Measurements from ENCODE around the gene COL23A1. TPM values are rescaled to one million over a fixed set of nuclear protein-coding genes. Genes with fewer than 3 reads are reported as not detected.

The COL23A1 gene
- total and polyA plus RNA-seq, 2 donors = 0.87 to 0.90 TPM

GRCh38 chr5:178449163-178450070 is 140.8 kb downstream of the COL23A1 start:
- H3K4me3 ChIP-seq (ENCODE audit: low read depth, low read length) = no peak overlapping the region
- 66% methylated on average over 23 of the region's 23 CpGs for WGBS
- no peak for DNase-seq (ENCODE audit: extremely low spot score)
- H3K36me3 ChIP-seq (ENCODE audit: insufficient read depth) = no peaks in the 10 kb centered on the region
- H3K27ac ChIP-seq (ENCODE audit: low read depth) = no peak overlapping the region
- H3K4me1 ChIP-seq (ENCODE audit: insufficient read depth) = no peaks in the 10 kb centered on the region

- no peak for DNase-seq (ENCODE audit: extremely low spot score)
- 90% methylated on average over 2 of the region's 2 CpGs for WGBS
- Histone ChIP-seq H3K36me3 (ENCODE audit: insufficient read depth) (no peaks in the 10 kb centered on the region), H3K4me1 (ENCODE audit: insufficient read depth) (no peaks in the 10 kb centered on the region), H3K27ac (ENCODE audit: low read depth) (no peak overlapping the region), H3K4me3 (ENCODE audit: low read depth, low read length) (no peak overlapping the region)
These were observed 144.7 kb downstream of the COL23A1 start for GRCh38 chr5:178445534-178445933.

GRCh38 chr5:178442405-178443257 is 147.6 kb downstream of the COL23A1 start:
- no peak for DNase-seq (ENCODE audit: extremely low spot score)
- Histone ChIP-seq H3K36me3 (ENCODE audit: insufficient read depth) (no peaks in the 10 kb centered on the region), H3K27ac (ENCODE audit: low read depth) (no peak overlapping the region), H3K4me1 (ENCODE audit: insufficient read depth) (no peaks in the 10 kb centered on the region), H3K4me3 (ENCODE audit: low read depth, low read length) (no peak overlapping the region)
- WGBS = 80% methylated on average over 23 of the region's 23 CpGs

GRCh38 chr5:178441486-178442270 is 148.5 kb downstream of the COL23A1 start:
- H3K4me3 ChIP-seq (ENCODE audit: low read depth, low read length) = no peak overlapping the region
- 97% methylated on average over 18 of the region's 18 CpGs for WGBS
- no peaks in the 10 kb centered on the region for H3K4me1 ChIP-seq (ENCODE audit: insufficient read depth)
- H3K36me3 ChIP-seq (ENCODE audit: insufficient read depth) = no peaks in the 10 kb centered on the region
- H3K27ac ChIP-seq (ENCODE audit: low read depth) = no peak overlapping the region
- DNase-seq (ENCODE audit: extremely low spot score) = no peak

GRCh38 chr5:178440181-178440580 is 150.0 kb downstream of the COL23A1 start:
- WGBS = 89% methylated on average over 7 of the region's 7 CpGs

GRCh38 chr5:178439493-178440180 is 150.6 kb downstream of the COL23A1 start:
- no peaks in the 10 kb centered on the region for H3K4me1 ChIP-seq (ENCODE audit: insufficient read depth)
- no peak for DNase-seq (ENCODE audit: extremely low spot score)
- no peak overlapping the region for H3K4me3 ChIP-seq (ENCODE audit: low read depth, low read length)
- H3K27ac ChIP-seq (ENCODE audit: low read depth) = no peak overlapping the region
- no peaks in the 10 kb centered on the region for H3K36me3 ChIP-seq (ENCODE audit: insufficient read depth)
- 41% methylated on average over 16 of the region's 16 CpGs for WGBS

More at GRCh38 chr5:178440181-178440580, 150.0 kb downstream of the COL23A1 start:
- no peaks in the 10 kb centered on the region for H3K4me1 ChIP-seq (ENCODE audit: insufficient read depth)
- H3K4me3 ChIP-seq (ENCODE audit: low read depth, low read length) = no peak overlapping the region
- H3K36me3 ChIP-seq (ENCODE audit: insufficient read depth) = no peaks in the 10 kb centered on the region
- DNase-seq (ENCODE audit: extremely low spot score) = no peak
- H3K27ac ChIP-seq (ENCODE audit: low read depth) = no peak overlapping the region

GRCh38 chr5:178438796-178439195 is 151.4 kb downstream of the COL23A1 start:
- no peak for DNase-seq (ENCODE audit: extremely low spot score)
- Histone ChIP-seq H3K4me3 (ENCODE audit: low read depth, low read length) (no peak overlapping the region), H3K27ac (ENCODE audit: low read depth) (no peak overlapping the region), H3K36me3 (ENCODE audit: insufficient read depth) (no peaks in the 10 kb centered on the region), H3K4me1 (ENCODE audit: insufficient read depth) (no peaks in the 10 kb centered on the region)
- 86% methylated on average over 6 of the region's 6 CpGs for WGBS

- Histone ChIP-seq H3K27ac (ENCODE audit: low read depth) (no peak overlapping the region), H3K4me1 (ENCODE audit: insufficient read depth) (no peaks in the 10 kb centered on the region), H3K4me3 (ENCODE audit: low read depth, low read length) (no peak overlapping the region), H3K36me3 (ENCODE audit: insufficient read depth) (no peaks in the 10 kb centered on the region)
- no peak for DNase-seq (ENCODE audit: extremely low spot score)
- WGBS = 95% methylated on average over 8 of the region's 8 CpGs
These were observed 152.7 kb downstream of the COL23A1 start for GRCh38 chr5:178437386-178438075.

GRCh38 chr5:178436326-178436940 is 153.8 kb downstream of the COL23A1 start:
- no peak for DNase-seq (ENCODE audit: extremely low spot score)
- no peaks in the 10 kb centered on the region for H3K4me1 ChIP-seq (ENCODE audit: insufficient read depth)
- H3K36me3 ChIP-seq (ENCODE audit: insufficient read depth) = no peaks in the 10 kb centered on the region
- 87% methylated on average over 13 of the region's 13 CpGs for WGBS
- H3K4me3 ChIP-seq (ENCODE audit: low read depth, low read length) = no peak overlapping the region
- H3K27ac ChIP-seq (ENCODE audit: low read depth) = no peak overlapping the region

GRCh38 chr5:178435321-178436238 is 154.6 kb downstream of the COL23A1 start:
- Histone ChIP-seq H3K4me3 (ENCODE audit: low read depth, low read length) (no peak overlapping the region), H3K4me1 (ENCODE audit: insufficient read depth) (no peaks in the 10 kb centered on the region), H3K36me3 (ENCODE audit: insufficient read depth) (no peaks in the 10 kb centered on the region), H3K27ac (ENCODE audit: low read depth) (no peak overlapping the region)
- 88% methylated on average over 22 of the region's 22 CpGs for WGBS
- DNase-seq (ENCODE audit: extremely low spot score) = no peak

- 33% methylated on average over 17 of the region's 17 CpGs for WGBS
- H3K4me3 ChIP-seq (ENCODE audit: low read depth, low read length) = no peak overlapping the region
- no peak overlapping the region for H3K27ac ChIP-seq (ENCODE audit: low read depth)
- DNase-seq (ENCODE audit: extremely low spot score) = no peak
- H3K36me3 ChIP-seq (ENCODE audit: insufficient read depth) = no peaks in the 10 kb centered on the region
- H3K4me1 ChIP-seq (ENCODE audit: insufficient read depth) = no peaks in the 10 kb centered on the region
These were observed 155.3 kb downstream of the COL23A1 start for GRCh38 chr5:178434851-178435250.
